ENCODE data around the gene FNDC3B.
A peak's percentile ranks its signal among the peaks of the same experiment; 100 is the strongest.

The FNDC3B gene

DNA sequence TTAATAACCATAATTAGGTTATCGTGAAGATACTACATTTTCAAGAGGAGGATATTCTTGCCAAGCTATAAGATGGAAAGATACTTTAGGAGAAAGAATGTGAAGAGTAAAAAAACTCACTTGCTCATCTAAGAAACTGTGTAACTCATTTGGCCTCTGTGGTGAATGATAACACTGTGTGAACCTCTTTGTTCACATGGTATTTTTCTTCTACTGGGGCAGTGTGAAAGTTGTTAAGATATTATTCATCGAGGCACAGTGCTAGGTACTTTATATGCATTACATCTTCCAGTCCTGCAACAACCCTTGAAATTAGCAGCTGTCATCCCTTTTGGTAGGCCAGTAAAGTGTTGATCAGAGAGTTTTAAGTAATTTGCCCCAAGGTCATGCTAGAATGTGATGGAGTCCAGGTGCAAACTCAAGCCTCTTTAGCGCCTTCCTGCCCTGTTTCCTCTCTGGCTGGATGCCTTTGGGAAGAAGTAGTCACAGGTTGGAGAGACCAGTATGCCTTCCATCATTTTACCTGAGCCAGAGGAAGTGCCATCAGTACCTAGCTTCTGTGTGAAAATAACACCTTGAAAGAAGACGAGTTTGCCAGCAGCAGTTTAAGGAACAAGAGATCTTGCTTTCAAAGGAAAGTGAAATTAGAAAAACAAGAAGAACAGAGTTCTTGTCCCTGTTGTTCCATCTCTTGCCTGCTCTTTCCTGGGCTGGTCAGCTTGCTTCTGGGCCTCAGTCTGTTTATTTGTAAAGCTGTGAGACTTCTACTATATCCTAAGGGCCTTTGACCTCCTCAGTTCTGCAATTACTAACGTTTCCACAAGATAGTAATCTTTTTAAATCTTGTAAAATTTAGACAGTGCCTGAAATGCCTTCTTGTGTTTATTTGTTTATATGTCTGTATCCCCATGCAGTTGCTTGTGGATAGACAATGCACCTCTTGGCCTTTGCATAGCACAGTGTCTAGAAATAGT, 179.3 kb downstream of the FNDC3B start:
- no peak for DNase-seq (ENCODE audit: low read depth)

DNA sequence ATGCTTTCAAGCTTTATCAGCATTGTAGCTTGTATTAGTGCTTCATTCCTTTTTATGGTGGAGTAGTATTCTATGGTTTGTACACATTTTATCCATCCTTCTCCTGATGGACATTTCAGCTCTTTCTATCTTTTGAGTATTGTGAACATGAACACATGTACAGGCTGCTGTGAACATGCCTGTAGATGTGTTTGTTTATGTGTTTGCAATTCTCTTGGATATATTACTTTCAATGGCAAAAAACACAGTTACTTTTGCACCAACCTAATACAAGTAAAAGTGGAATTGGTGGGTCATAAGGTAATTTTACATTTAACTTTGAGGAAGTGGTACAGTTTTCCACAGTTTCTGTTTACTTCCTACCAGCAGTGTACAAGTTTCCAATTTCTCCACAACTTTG, 180.4 kb downstream of the FNDC3B start:
- DNase-seq (ENCODE audit: low read depth), result no peak

DNA sequence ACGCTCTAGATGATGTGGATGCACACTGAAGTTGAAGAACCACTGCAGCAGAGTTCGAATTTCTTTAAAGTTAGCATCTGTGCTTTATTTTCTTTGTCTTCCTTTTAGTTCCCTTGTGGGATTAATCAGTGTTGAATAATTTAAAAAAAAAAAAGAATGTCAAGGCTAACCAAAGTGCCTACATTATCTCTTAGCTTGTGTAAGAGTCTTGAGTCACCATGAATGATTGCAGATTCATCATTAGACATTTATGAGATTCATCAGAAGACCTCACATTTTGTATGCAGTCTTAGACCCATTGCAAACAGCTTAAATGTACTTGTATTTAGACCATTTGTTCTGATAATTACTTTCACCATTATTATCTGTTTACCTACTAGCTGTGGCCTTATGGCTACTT, 182.2 kb downstream of the FNDC3B start:
- peak; percentile 79 for DNase-seq (ENCODE audit: low read depth)

DNA sequence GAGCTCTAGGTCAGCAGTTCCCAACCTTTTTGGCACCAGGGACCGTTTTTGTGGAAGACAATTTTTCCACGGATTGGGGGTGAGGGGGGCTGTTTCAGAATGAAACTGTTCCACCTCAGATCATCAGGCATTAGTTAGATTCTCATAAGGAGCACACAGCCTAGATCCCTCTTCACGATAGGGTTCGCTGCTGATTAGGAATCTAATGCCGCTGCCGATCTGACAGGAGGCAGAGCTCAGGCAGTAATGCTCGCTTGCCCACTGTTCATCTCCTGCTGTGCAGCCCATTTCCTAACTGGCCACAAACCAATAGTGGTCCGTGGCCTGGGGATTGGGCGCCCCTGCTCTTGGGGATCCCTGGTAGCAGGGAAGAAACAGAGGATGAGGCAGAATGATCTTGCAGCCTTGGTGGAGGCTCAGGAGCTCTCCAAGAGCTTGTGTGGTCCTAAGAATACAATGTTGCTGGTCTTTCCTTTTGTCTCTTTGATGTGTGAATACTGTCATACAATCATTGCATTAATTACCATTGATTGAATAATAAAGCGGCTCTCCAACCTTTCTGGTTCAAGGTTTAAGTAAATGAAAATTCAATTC, 183.2 kb downstream of the FNDC3B start:
- no peak for DNase-seq (ENCODE audit: low read depth)

DNA sequence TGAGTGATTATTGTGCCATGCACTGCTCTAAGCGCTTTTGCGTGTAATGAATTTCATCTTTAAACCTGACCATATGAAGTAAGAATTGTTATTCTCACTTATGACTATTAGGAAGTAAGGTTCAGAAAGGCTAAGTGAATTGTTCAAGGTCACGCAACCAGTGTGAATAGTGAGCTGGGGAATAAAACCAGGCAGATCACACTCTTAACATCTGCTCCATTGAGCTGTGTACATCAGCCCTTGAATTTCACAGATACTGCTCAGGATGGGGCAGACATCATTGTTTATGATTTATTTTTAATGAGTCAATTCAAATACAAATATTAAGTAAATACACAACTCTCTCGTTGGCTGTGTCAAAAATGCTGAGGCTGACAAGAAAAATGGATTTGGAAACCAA, 184.5 kb downstream of the FNDC3B start:
- no peak for DNase-seq (ENCODE audit: low read depth)

DNA sequence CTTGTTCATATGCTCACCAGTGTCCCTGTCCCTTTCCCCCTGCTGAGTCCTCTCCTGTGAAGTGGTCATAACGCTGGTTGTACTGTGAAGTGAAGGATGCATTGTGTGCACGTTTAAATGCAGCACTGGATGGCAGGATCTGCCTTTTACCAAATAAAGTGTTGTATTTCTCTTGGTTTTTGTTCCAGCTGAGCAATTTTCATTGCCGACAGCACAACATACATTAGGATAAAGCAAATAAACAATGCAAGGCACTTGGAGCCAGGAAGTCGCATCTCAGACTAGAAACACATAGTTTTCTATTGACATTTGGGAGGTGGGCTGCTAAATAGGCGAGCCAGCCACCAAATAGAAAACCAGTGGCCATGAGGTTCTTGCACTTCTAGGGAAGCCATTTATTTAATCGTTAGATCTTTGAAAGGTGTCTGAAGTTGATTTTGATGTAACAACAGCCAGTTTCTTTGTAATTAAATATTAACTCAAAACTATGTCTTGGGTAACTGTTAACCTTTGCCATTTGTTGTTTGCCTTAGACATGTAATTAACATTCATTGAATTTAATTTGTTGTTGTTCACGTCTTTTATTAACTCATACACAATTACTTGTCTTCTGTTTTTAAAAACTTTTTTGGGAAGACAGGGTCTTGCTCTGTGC, 185.3 kb downstream of the FNDC3B start:
- no peak for DNase-seq (ENCODE audit: low read depth)

DNA sequence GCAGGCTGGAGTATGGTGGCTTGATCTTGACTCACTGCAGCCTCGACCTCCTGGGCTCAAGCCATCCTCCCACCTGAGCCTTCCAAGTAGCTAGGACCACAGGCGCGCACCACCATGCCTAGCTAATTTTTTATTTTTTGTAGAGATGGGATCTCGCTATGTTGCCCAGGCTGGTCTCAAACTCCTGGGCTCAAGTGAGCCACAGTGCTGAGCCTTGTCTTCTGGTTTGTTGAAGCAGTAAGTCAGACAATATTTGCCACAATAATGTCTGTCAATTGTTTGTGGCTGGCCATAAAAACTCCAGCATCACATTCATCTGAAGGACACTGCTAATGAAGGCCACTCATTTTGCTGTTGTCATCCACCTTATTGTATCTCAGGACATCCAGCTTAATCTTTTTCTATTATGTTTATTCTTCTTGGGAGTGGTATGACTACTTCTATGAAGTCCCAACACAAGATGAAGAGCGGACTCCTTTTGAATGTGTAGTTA, 185.9 kb downstream of the FNDC3B start:
- DNase-seq (ENCODE audit: low read depth), result no peak

DNA sequence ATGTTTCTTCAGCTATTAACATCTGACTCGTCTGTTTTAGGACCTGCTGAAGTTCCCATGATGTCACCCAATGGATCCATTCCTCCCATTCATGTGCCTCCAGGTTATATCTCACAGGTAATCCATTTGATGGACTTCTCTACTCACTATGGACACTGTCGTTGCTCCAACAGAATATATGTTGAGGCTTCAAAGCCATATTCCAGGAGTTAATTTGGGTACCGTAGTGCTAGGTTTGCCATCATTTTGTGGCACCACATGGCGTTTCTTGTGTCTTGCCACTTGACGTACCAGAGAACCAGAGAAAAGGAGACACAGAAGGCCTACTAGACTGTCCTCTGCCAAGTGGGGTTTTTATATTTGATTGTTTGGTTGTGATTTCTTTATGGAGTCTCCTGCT, 187.5 kb downstream of the FNDC3B start:
- DNase-seq (ENCODE audit: low read depth), result no peak

DNA sequence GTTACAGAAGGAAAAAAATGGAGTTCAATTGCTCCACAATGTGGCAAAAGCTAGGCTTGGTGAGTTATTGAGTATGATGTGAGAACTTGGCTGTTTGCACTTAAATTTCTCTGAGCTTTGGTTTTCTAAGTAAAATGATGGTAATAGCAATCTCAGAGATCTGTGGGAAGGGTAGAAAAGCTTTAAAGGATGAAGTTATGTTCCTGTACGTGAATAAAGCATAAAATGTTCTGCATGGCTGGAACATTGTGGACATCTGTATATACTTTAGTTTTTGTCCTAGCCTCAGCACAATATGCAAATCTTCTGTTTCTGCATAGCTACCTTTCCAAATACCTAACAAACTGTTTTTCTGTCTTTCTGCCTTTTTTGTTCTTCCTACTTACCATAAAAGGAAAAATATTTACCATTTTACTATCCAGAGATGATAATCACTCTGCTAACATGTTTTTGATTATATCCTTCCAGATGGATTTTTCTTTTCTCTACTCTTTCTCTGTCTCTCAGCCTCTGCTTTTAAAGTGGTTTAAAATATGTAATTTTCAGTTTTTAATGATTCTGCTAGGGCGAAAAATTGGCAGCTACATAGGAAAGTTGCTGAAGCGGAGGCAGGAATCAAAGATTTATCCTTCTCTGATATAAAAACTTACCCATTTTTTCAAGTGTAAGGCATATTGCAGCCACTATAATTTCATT, 188.1 kb downstream of the FNDC3B start:
- no peak for DNase-seq (ENCODE audit: low read depth)

DNA sequence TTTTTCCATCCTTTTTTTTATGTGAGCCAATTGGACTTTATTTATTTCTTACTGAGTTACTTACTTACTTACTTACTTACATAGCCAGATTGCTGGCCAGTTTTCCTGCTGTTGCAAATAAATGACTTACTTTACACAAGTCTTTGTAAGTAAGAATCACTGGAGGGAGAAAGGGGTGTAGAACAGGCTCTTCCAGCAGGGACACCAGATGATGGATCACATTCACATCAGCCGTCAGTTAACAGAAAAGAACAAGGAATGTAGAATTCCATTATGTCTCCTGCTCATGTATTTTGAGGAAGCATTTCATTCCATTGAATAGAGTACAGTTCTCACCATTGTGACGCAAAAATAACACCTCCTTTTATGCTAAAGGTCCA, 188.6 kb downstream of the FNDC3B start:
- DNase-seq (ENCODE audit: low read depth), result no peak

DNA sequence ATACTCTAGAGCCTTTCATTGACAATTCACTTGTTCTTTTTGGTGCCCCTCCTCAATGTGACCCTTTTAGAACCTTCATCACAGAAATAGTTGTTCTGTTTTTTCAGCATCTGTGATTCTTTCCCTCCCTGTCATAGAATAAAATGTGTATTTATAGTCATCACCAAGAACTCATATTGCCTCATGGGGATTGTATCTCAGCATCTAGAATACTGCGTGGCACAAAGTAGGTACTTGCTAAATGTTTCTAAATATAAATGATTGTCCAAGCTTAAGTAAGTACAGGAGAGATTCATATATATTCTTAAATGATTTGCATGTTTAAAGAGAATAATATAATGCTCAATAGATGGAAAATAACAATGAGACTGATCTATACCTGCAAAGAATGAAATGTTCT, 190.1 kb downstream of the FNDC3B start:
- no peak for DNase-seq (ENCODE audit: low read depth)

DNA sequence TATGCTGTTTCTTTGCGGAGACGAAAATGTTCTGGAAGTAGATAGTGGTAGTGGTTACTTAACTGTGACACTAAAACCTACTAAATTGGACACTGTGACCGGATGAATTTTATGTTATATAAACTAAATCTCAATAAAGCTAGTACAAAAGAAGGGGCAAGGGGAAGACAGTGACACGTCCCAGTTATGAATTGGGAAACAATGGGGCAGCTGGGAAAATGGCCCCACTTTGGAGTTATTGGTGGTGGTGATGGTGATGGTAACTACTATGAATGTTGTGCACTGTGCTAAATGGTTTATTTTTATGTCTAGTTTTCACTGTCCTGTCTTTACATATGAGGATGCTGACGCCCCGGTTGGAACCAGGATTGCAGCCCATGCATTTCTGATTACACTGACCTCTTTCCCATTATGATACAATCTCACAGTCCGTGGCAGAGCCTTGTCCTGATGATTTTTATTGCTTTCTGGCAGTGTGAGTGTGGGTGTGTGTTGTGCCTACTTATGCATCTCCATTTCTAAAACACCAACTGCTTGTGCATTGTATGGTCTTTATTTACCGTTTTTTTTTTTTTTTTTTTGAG, 192.0 kb downstream of the FNDC3B start:
- no peak for DNase-seq (ENCODE audit: low read depth)

DNA sequence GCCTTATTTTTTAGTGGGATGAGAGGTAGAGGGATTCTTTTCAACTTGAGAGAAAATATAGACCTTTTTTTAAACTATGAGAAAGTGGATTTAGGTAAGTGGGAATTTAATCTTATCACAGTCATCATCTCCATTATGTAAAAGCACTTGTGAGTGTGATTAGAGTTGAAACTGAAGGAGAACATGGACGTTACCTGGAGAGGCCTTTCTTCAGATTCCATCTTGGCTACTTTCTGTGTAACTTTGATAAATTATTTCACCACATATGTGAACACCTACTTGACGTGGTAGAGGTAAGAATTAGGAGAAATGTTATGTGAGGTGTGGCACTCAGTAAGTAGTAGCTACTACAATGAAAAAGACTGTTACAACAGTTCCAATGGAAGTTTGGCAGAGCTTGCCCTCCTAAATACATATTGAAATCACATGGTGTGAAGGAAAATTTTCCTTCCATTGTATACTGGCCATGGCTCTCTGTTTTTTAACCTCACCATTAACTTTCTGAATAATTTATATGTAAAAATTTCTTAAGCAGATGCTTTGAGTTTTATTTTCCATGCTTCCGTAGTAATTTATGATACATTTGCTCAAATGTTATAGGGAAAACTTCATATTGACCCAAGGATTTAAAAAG, 193.3 kb downstream of the FNDC3B start:
- no peak for DNase-seq (ENCODE audit: low read depth)

DNA sequence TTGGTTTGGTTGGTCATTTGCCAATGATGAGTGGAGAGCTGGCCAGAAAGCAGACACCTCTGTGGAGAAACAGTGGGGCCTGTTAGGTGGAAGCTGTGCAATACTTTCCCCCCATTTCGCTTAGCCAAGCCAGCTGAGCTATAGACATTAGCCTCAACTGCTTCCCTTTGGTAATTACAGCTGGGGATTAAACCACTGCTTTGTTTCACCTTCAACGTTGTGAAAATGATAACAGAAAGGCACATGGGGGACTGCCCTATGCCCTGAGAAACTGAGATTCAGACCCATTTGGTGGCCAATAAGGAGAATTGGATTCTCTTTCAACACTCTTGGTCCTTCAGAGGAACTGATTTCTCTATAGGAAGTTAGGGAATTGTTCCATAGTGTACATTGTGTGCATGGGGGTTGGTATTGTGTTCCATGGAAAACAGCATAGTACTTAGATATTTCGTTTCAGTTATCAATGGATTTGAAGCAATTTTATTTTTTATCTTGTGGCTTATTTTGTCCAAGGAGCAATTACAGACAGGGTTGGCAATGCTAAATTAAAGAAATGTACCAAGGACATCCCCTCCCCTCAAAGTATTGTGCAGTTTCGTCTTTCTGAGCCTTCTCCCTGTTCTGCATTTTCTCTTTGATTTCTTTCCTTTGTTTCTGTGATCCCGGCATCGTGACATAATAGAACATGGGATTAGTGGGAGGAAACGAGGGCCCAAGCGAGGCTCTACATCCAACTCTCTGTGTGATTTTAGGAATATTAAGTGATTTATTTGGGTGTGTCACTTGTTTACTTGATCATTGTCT, 194.3 kb downstream of the FNDC3B start:
- no peak for DNase-seq (ENCODE audit: low read depth)

DNA sequence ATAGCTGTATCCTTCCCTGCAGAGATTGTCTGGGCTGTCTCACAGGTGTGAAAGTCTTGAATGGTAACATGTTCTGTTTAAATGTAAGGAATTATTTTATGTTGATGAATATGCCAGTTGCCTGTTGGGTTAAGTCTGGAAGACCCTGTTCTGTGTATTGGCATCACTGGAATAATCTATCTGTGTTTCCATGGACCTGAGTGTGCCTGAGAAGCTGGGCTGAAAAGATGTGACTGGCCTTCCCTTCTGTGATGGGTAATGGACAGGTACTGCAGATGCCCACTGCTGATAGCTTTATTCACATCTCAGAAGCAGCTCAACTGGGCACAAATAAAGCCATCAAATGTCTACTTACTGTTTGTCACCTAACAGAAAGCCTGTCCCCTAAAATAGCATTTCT, 196.3 kb downstream of the FNDC3B start:
- DNase-seq (ENCODE audit: low read depth), result no peak

DNA sequence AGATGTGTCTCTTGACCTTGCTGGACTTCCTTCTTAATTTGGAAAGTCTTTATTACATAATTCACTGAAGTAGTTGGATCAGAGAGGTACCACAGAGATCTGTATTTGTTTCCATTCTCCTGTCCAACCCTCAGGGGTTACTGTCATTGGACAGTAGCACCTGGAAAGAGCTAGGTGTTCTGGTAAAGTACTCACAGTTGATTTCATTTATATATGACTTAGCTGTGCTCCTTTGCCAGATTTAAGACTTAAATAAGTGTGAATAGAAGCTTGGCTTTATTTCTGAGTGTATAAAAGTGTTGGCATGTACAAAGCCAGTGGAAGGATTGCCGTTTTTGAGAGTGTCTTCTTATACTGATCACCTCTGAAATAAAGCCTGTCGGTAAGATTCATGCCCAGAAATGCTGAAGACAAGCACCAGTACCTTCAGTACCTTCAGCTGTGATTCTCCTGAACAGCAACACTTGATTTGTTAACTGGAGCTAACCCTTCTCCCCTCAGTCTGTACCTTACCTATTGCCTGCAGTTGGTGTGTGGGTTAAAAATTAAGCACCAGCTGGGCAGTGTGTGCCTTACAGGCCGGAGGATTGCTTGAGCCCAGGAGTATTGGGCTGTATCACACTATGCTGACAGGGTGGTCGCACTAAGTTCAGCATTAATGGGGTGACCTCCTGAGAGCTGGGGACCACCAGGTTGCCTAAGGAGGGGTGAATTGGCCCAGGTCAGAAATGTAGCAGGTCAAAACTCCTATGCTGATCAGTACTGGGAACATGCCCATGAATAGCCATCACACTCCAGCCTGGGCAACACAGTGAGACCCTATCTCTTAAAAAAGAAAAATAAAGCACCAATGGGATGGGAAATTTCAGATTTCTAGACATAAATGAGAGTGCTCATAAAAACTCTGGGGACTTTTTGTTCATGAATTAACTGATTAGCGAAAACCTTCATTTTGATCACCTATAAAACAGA, 197.7 kb downstream of the FNDC3B start:
- no peak for DNase-seq (ENCODE audit: low read depth)

DNA sequence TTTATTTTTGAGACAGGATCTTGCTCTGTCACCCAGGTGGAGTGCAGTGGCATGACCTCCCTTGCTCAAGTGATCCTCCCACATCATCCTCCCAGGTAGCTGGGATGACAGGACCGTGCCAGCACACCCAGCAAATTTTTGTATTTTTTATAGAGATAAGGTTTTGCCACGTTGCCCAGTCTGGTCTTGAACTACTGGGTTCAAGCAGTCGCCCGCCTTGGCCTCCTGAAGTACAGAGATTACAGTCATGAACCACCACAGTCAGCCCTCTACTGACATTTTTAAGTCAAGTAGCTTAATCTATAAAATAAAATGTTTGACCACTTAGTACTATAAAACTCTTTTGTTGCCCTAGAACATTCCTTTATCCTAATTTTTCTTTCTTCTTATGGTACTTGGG, 198.8 kb downstream of the FNDC3B start:
- no peak for DNase-seq (ENCODE audit: low read depth)

DNA sequence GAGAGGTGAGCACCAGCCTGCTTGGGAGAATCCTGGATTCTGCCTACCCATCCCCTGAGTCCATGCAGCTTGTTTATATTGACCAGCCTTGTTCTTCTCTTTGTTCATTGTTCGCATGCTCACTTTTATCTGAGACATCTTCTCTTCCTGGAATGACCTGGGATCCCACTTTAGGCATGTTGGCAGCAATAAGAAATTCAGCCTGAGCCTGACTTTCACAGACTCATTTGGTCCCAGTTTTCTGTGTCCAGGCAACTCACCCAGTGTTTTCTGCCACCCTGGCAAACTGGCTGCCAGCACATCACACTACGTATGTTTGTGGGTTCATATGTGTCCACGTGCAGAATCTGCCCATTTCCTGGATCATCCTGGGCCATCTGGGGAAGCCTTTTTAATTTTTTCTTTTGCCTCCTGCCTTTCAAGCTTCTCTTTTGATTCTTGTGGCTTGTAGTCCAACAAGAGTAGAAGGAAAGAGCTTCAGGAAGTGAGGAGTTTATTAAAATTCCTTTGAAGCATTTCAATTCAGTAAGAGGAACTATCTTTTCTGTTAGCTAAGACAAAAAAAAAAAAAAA, 199.9 kb downstream of the FNDC3B start:
- no peak for DNase-seq (ENCODE audit: low read depth)

DNA sequence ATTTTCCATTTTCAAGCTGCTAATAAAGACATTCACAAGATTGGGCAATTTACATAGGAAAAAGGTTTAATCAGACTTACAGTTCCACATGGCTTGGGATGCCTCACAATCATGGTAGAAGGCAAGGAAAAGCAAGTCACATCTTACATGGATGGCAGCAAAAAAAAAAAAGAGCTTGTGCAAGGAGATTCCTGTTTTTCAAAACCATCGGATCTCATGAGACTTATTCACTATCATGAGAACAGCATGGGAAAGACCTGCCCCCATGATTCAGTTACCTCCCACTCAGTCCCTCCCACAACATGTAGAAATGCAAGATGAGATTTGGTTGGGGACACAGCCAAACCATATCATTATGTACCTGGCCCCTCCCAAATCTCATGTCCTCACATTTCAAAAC, 202.0 kb downstream of the FNDC3B start:
- DNase-seq (ENCODE audit: low read depth), result no peak

All from HS-5 (cell line).